Esophagus squamous epithelium (tissue), 5 donors: ENCODE results near the gene C12orf76. TPM values are rescaled to one million over a fixed set of nuclear protein-coding genes. Genes with fewer than 3 reads are reported as not detected.
"Not testable (repeated sequence)": the region's sequence is repeated elsewhere in the genome, so short reads cannot be mapped to it uniquely, and the experiment has no call there.

Experiments used
- DNase-seq: peaks from one replicate; lab custom pipeline; 2025; lab: John Stamatoyannopoulos, UW
- H3K27ac ChIP-seq, 4 donors: fragments of 200-600 bp; sonication (generic); one replicate each; pipeline ENCODE4 v1.5.1; 2016 to 2019; ENCODE audit warnings: mild to moderate bottlenecking in 1 of 4
- H3K27me3 ChIP-seq, 4 donors: fragments of 200-600 bp; sonication (generic); 1 replicate in 3 of 4; 2 replicates in 1 of 4; pipeline versions ENCODE4 v1.5.1 to v1.6.0; 2017 to 2021; ENCODE audit warnings: antibody characterized with exemption in 1 of 4
- H3K36me3 ChIP-seq, 3 donors: fragments of 200-600 bp; sonication (generic); one replicate each; pipeline ENCODE4 v1.5.1; 2016 to 2019
- H3K4me1 ChIP-seq, 3 donors: fragments of 200-600 bp; sonication (generic); one replicate each; pipeline ENCODE4 v1.5.1; 2017 to 2019
- H3K4me3 ChIP-seq, 4 donors: fragments of 200-600 bp; sonication (generic); 1 replicate in 3 of 4; 2 replicates in 1 of 4; pipeline ENCODE4 v1.5.1; 2016 to 2019; ENCODE audit warnings: mild to moderate bottlenecking in 2 of 4, moderate library complexity in 1 of 4
- H3K9me3 ChIP-seq, 3 donors: fragments of 200-600 bp; sonication (generic); one replicate each; pipeline ENCODE4 v1.5.1; 2016 to 2019
- CTCF ChIP-seq, 6 experiments: fragments of 450-650 bp in 4 of 6; fragments of 200-600 bp in 2 of 6; sonication (generic) in 2 of 6; IDR thresholded peaks; one replicate each; pipeline ENCODE4 v1.5.1; 2016 to 2019; ENCODE audit warnings: antibody characterized with exemption in 6 of 6, mild to moderate bottlenecking in 4 of 6, moderate library complexity in 4 of 6
- POLR2A ChIP-seq, 4 donors: fragments of 450-650 bp; IDR thresholded peaks; one replicate each; pipeline ENCODE4 v1.6.1; 2017; ENCODE audit warnings: antibody characterized with exemption in 4 of 4, mild to moderate bottlenecking in 4 of 4, moderate library complexity in 3 of 4
- WGBS, 2 donors: methylation state at CpG; one replicate each; pipeline ENCODE4 v1.1.5; 2018; 5-methylcytosine and 5-hydroxymethylcytosine counted together
- intact Hi-C: fragments of 100-400 bp; cut with DNase I; formaldehyde crosslinking; loops from one replicate; pipeline ENCODE4 v1.15.0; 2022
- total RNA-seq, 4 donors: library from RNA; depleted of rRNA; stranded (reverse); fragments of >200 nt; gene quantifications; one replicate each; pipeline ENCODE4 v1.1.0, GENCODE V29; 2016
- donor health status: DM: yes; HTN: yes; CAD: no.

C12orf76 gene
- total RNA-seq, 4 donors from 2014 or later: 3.2 to 10.8 (median 5.9) TPM

- 97% methylated on average over 3 of the region's 3 CpGs for WGBS, 2 donors
- no peaks in the 10 kb centered on the region for H3K27me3 ChIP-seq
- no peak for DNase-seq
- no peak overlapping the region for H3K4me3 ChIP-seq
- no peaks in the 10 kb centered on the region for H3K36me3 ChIP-seq
- H3K4me1 ChIP-seq: peaks cover 0 to 14% (median 7%) of the 10 kb centered on the region in 3 donors
- H3K27ac ChIP-seq: no peak overlapping the region
- intact Hi-C loops: no loop called here
- H3K9me3 ChIP-seq: no peaks in the 10 kb centered on the region
- TF ChIP-seq CTCF (IDR thresholded peaks at IDR 0.05): no peak
- no peak for TF ChIP-seq POLR2A (IDR thresholded peaks at IDR 0.05)
These were observed 23.6 kb upstream of the C12orf76 start for GRCh38 chr12:110071967-110072366.

- Histone ChIP-seq H3K4me1 (peaks cover 0 to 14% (median 7%) of the 10 kb centered on the region in 3 donors), H3K27me3 (no peaks in the 10 kb centered on the region), H3K36me3 (no peaks in the 10 kb centered on the region), H3K4me3 (no peak overlapping the region), H3K9me3 (no peaks in the 10 kb centered on the region), H3K27ac (no peak overlapping the region)
- TF ChIP-seq POLR2A (IDR thresholded peaks at IDR 0.05) (no peak), CTCF (IDR thresholded peaks at IDR 0.05) (no peak)
- DNase-seq: no peak
- intact Hi-C loops: no loop called here
These were observed 23.2 kb upstream of the C12orf76 start for GRCh38 chr12:110071504-110071903.

GRCh38 chr12:110068654-110069053 lies 20.3 kb upstream of the C12orf76 start:
- no peak for DNase-seq
- H3K4me3 ChIP-seq: no peak overlapping the region
- peaks cover 0 to 11% (median 7%) of the 10 kb centered on the region in 3 donors for H3K4me1 ChIP-seq
- no peak overlapping the region for H3K27ac ChIP-seq
- WGBS, 2 donors: 91 to 100% methylated on average over 2 of the region's 2 CpGs
- intact Hi-C loops: no loop called here
- no peaks in the 10 kb centered on the region for H3K9me3 ChIP-seq
- no peaks in the 10 kb centered on the region for H3K27me3 ChIP-seq
- no peak for TF ChIP-seq POLR2A (IDR thresholded peaks at IDR 0.05)
- TF ChIP-seq CTCF (IDR thresholded peaks at IDR 0.05): no peak
- H3K36me3 ChIP-seq: no peaks in the 10 kb centered on the region

- intact Hi-C loops, H3K4me3 ChIP-seq, H3K9me3 ChIP-seq, H3K4me1 ChIP-seq, H3K36me3 ChIP-seq, H3K27ac ChIP-seq, DNase-seq, H3K27me3 ChIP-seq: not testable (repeated sequence)
- 83 to 88% methylated on average over 8 to 9 of the region's 9 CpGs for WGBS, 2 donors
These were observed 19.8 kb upstream of the C12orf76 start for GRCh38 chr12:110068115-110068514.

GRCh38 chr12:110067531-110067930 lies 19.2 kb upstream of the C12orf76 start:
- H3K27me3 ChIP-seq: no peaks in the 10 kb centered on the region
- H3K4me1 ChIP-seq: peaks cover 0 to 1% (median 0%) of the 10 kb centered on the region in 3 donors
- DNase-seq: no peak
- H3K27ac ChIP-seq: no peak overlapping the region
- no peak overlapping the region for H3K4me3 ChIP-seq
- intact Hi-C loops: no loop called here
- no peaks in the 10 kb centered on the region for H3K36me3 ChIP-seq
- TF ChIP-seq CTCF (IDR thresholded peaks at IDR 0.05): no peak
- no peak for TF ChIP-seq POLR2A (IDR thresholded peaks at IDR 0.05)
- 95 to 100% methylated on average over 2 to 7 of the region's 7 CpGs for WGBS, 2 donors
- H3K9me3 ChIP-seq: no peaks in the 10 kb centered on the region

GRCh38 chr12:110065540-110065939 lies 17.2 kb upstream of the C12orf76 start:
- no peaks in the 10 kb centered on the region for H3K4me1 ChIP-seq
- no peak overlapping the region for H3K4me3 ChIP-seq
- TF ChIP-seq CTCF (IDR thresholded peaks at IDR 0.05): no peak
- intact Hi-C loops: no loop called here
- H3K27ac ChIP-seq: no peak overlapping the region
- no peaks in the 10 kb centered on the region for H3K27me3 ChIP-seq
- H3K36me3 ChIP-seq: no peaks in the 10 kb centered on the region
- H3K9me3 ChIP-seq: no peaks in the 10 kb centered on the region
- DNase-seq: no peak
- WGBS, 2 donors: 70 to 88% methylated on average over 2 of the region's 2 CpGs
